Testis (tissue), 3 donors: Measurements from ENCODE around the gene DACH1. TPM values are rescaled to one million over a fixed set of nuclear protein-coding genes. Genes with fewer than 3 reads are reported as not detected.

Experiments used
- DNase-seq: peaks from one replicate; pipeline ENCODE4 v3.0.0-alpha.2; 2019
- H3K27ac ChIP-seq, 2 donors: fragments of 200-600 bp; sonication (generic); one replicate each; pipeline ENCODE4 v1.5.1; 2019
- H3K27me3 ChIP-seq: fragments of 200-600 bp; sonication (generic); one replicate; pipeline ENCODE4 v1.5.1; 2019
- H3K36me3 ChIP-seq: fragments of 200-600 bp; sonication (generic); one replicate; pipeline ENCODE4 v1.5.1; 2017; ENCODE audit warnings: low read depth; ENCODE audit errors: missing control alignments
- H3K4me1 ChIP-seq: fragments of 200-600 bp; sonication (generic); one replicate; pipeline ENCODE4 v1.5.1; 2019
- H3K4me3 ChIP-seq, 2 donors: fragments of 200-600 bp; sonication (generic); one replicate each; pipeline ENCODE4 v1.5.1; 2017 to 2019
- H3K9me3 ChIP-seq: fragments of 200-600 bp; sonication (generic); one replicate; pipeline ENCODE4 v1.5.1; 2017
- POLR2A ChIP-seq: fragments of 450-650 bp; IDR thresholded peaks from one replicate; pipeline ENCODE4 v1.6.1; 2017; ENCODE audit warnings: antibody characterized with exemption, mild to moderate bottlenecking, moderate library complexity
- WGBS, 2 donors: methylation state at CpG; one replicate each; pipeline ENCODE4 v1.1.5; 2018; 5-methylcytosine and 5-hydroxymethylcytosine counted together
- intact Hi-C: fragments of 100-400 bp; cut with DNase I; formaldehyde crosslinking; loops from one replicate; pipeline ENCODE4 v1.15.1; 2023; ENCODE audit warnings: low total_unique reads
- polyA plus RNA-seq: library from polyadenylated mRNA; stranded (reverse); fragments of 350-450 nt; fragmentation: Illumina TruSeq; extraction: RNeasy Lipid Tissue Mini Kit (QIAGEN cat#74804); gene quantifications from one replicate; pipeline ENCODE4 v1.2.3, GENCODE V29; 2014; ENCODE audit warnings: low read depth, low replicate concordance; ENCODE audit not compliant: insufficient read depth
- total RNA-seq, 2 donors: library from RNA; depleted of rRNA; stranded (reverse); fragments of >200 nt; gene quantifications; one replicate each; pipeline ENCODE4 v1.2.3, GENCODE V29; 2016
- TF ChIP-seq, protein P1 (sequence below), 3 experiments: fragments of 450-650 bp in 2 of 3; fragments of 200-600 bp in 1 of 3; sonication (generic) in 1 of 3; IDR thresholded peaks; one replicate each; pipeline ENCODE4 v1.5.1; 2016 to 2019; ENCODE audit warnings: antibody characterized with exemption in 3 of 3, mild to moderate bottlenecking in 2 of 3, moderate library complexity in 1 of 3

Gene DACH1
- total and polyA plus RNA-seq, 3 donors from 2014 or later, result 4.7 to 11.1 (median 5.4) TPM

DNA sequence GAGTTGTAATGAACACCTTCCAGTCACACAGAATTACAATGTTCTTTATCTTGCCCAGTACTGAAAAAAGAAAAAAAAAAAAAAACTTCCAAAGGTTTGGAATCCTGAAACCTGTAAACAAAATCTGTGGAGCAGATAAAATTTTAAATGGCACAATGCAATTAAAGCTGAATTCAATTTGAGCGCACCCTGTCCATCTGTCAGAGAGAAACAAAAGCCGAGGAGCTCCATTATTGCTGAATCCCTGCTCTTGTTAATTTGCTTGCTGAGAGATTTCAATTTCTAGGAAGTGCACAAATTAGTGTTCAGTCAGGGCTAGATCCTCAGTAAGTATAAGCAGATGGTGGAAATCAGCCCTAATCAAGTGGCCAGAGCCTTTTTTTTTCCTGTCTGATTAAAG is 65.2 kb downstream of the DACH1 start:
- no peak overlapping the region for H3K27ac ChIP-seq
- DNase-seq, result no peak
- H3K36me3 ChIP-seq, result no peaks in the 10 kb centered on the region
- 70 to 84% methylated on average over 2 of the region's 2 CpGs for WGBS, 2 donors
- no peaks in the 10 kb centered on the region for H3K4me1 ChIP-seq
- H3K9me3 ChIP-seq, result no peaks in the 10 kb centered on the region
- no peak overlapping the region for H3K4me3 ChIP-seq
- intact Hi-C loops, result no loop called here
- TF ChIP-seq, protein P1, sequence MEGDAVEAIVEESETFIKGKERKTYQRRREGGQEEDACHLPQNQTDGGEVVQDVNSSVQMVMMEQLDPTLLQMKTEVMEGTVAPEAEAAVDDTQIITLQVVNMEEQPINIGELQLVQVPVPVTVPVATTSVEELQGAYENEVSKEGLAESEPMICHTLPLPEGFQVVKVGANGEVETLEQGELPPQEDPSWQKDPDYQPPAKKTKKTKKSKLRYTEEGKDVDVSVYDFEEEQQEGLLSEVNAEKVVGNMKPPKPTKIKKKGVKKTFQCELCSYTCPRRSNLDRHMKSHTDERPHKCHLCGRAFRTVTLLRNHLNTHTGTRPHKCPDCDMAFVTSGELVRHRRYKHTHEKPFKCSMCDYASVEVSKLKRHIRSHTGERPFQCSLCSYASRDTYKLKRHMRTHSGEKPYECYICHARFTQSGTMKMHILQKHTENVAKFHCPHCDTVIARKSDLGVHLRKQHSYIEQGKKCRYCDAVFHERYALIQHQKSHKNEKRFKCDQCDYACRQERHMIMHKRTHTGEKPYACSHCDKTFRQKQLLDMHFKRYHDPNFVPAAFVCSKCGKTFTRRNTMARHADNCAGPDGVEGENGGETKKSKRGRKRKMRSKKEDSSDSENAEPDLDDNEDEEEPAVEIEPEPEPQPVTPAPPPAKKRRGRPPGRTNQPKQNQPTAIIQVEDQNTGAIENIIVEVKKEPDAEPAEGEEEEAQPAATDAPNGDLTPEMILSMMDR (IDR thresholded peaks at IDR 0.05), result no peak
- no peak for TF ChIP-seq POLR2A
- H3K27me3 ChIP-seq, result no peaks in the 10 kb centered on the region

DNA sequence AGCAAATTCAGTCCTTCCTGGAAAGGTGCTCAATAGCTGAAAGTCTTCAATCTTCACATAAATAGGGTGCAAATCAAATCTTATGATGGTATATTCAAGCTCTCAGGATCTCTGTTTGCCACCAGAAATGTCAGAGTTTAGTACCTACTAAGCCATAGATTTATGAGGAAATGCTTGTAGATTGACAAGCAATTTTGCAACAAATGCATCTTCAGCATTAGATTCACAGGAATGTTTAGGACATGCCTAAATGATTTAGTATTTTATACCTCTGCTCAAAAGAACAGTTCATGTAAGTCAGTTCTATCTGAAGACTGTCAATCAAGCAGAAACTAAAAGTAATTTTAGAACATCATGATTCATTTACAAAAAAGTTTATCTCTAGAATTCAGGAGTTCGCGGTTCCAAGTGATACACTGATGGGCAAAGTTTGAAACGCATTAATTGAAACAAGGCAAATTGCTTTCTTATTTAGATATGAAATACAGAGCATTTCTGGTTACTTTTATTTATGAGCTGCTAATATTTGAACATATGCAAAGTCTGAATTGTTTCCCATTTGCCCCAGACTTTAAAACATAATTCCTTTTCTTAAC is 65.7 kb downstream of the DACH1 start:
- Histone ChIP-seq H3K4me3 (no peak overlapping the region), H3K4me1 (no peaks in the 10 kb centered on the region), H3K36me3 (no peaks in the 10 kb centered on the region), H3K27ac (no peak overlapping the region), H3K27me3 (no peaks in the 10 kb centered on the region), H3K9me3 (no peaks in the 10 kb centered on the region)
- no peak for DNase-seq
- no peak for TF ChIP-seq POLR2A
- TF ChIP-seq, protein P1 (IDR thresholded peaks at IDR 0.05), result no peak
- intact Hi-C loops, result no loop called here
- 81 to 89% methylated on average over 3 of the region's 3 CpGs for WGBS, 2 donors

DNA sequence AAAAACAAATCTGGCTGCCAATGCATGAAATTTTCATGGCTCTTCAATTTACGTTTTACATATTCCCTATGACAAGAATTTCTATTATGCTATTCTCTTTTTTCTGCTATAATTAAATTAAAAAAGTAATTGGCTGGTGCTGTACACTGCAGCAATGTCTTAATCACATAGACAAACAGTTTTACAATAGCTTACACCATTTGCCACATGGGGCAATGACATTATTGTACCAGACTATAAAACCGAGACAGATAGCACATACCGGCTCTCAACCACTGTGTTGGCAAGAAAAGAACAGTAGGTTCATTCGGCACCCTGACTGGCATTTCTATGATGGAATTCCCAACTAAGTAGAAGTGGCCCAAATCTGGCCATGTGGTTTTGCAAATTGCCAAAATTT is 67.7 kb downstream of the DACH1 start:
- intact Hi-C loops, result no loop called here

GRCh38 chr13:71798707-71799106 is 68.3 kb downstream of the DACH1 start:
- 93 to 95% methylated on average over 1 of the region's 1 CpG for WGBS, 2 donors
- Histone ChIP-seq H3K4me3 (no peak overlapping the region), H3K9me3 (no peaks in the 10 kb centered on the region), H3K36me3 (no peaks in the 10 kb centered on the region), H3K27ac (no peak overlapping the region), H3K27me3 (no peaks in the 10 kb centered on the region), H3K4me1 (no peaks in the 10 kb centered on the region)
- TF ChIP-seq, protein P1 (IDR thresholded peaks at IDR 0.05), result no peak
- no peak for TF ChIP-seq POLR2A
- no peak for DNase-seq
- intact Hi-C loops, result no loop called here

More for the DNA sequence above, 67.7 kb downstream of the DACH1 start:
- H3K27me3 ChIP-seq, result no peaks in the 10 kb centered on the region
- DNase-seq, result no peak
- no peaks in the 10 kb centered on the region for H3K4me1 ChIP-seq
- H3K9me3 ChIP-seq, result no peaks in the 10 kb centered on the region
- no peak overlapping the region for H3K27ac ChIP-seq
- H3K36me3 ChIP-seq, result no peaks in the 10 kb centered on the region
- WGBS, 2 donors, result 87 to 91% methylated on average over 4 of the region's 4 CpGs
- H3K4me3 ChIP-seq, result no peak overlapping the region
- TF ChIP-seq, protein P1 (IDR thresholded peaks at IDR 0.05), result no peak
- no peak for TF ChIP-seq POLR2A

- H3K9me3 ChIP-seq, result no peaks in the 10 kb centered on the region
- intact Hi-C loops, result no loop called here
Measured at GRCh38 chr13:71797517-71797916, 69.5 kb downstream of the DACH1 start.

More at GRCh38 chr13:71797517-71797916, 69.5 kb downstream of the DACH1 start:
- DNase-seq, result no peak
- no peaks in the 10 kb centered on the region for H3K27me3 ChIP-seq
- TF ChIP-seq POLR2A, result no peak
- WGBS, 2 donors, result 58 to 63% methylated on average over 5 of the region's 5 CpGs
- no peak overlapping the region for H3K27ac ChIP-seq
- H3K4me3 ChIP-seq, result no peak overlapping the region
- H3K4me1 ChIP-seq, result no peaks in the 10 kb centered on the region
- no peaks in the 10 kb centered on the region for H3K36me3 ChIP-seq
